ENCODE data around the gene SIL1. TPM values are rescaled to one million over a fixed set of nuclear protein-coding genes. Genes with fewer than 3 reads are reported as not detected.
A peak's percentile ranks its signal among the peaks of the same experiment; 100 is the strongest.
"Not testable (repeated sequence)": the region's sequence is repeated elsewhere in the genome, so short reads cannot be mapped to it uniquely, and the experiment has no call there.

Gene SIL1
- total RNA-seq, 2 experiments from 2014 or later: 21.4 to 29.6 TPM

- H3K9me3 Mint-ChIP-seq; H3K4me3 Mint-ChIP-seq; H3K27me3 Mint-ChIP-seq (ENCODE audit: low read depth); H3K36me3 Mint-ChIP-seq (ENCODE audit: low read depth); intact Hi-C loops (cut with micrococcal nuclease); H3K27ac Mint-ChIP-seq; CTCF ChIA-PET; DNase-seq; H3K4me1 Mint-ChIP-seq (ENCODE audit: low read depth): not testable (repeated sequence)
Observed at GRCh38 chr5:139218038-139218437, 19.9 kb upstream of the SIL1 start.

GRCh38 chr5:139215107-139215975, 17.2 kb upstream of the SIL1 start:
- Mint-ChIP-seq H3K27ac (no peak overlapping the region), H3K36me3 (ENCODE audit: low read depth) (no peaks in the 10 kb centered on the region), H3K27me3 (ENCODE audit: low read depth) (no peaks in the 10 kb centered on the region), H3K9me3 (no peaks in the 10 kb centered on the region), H3K4me1 (ENCODE audit: low read depth) (peaks cover 1% of the 10 kb centered on the region), H3K4me3 (no peak overlapping the region)
- no peak for DNase-seq
- CTCF ChIA-PET: interaction anchor here (1.2 to 1.4 kb wide), 2 partner anchors 16 to 37 kb away, joined by 3 to 5 read pairs; no protein-coding TSS in a partner anchor
- intact Hi-C loops (cut with micrococcal nuclease): no loop called here

DNA sequence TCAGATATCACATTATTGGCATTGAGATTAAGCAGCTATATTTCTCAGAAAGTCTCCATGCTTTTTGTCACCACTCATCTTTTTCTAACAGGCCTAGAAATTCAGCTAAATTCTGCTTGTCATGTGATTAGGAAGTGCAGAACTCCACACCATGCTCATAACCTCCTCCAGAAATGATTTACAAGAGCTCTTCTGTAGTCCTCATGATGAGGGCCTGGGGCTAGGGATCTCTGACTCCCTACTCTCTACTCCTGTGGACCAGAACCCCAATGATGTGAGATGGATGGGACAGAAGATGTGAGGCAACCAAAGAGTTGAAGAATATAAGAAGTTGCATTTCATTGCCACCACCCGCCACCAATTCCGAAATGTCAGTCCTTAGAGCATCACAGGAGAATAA, 16.5 kb upstream of the SIL1 start:
- no peaks in the 10 kb centered on the region for H3K27me3 Mint-ChIP-seq (ENCODE audit: low read depth)
- no peaks in the 10 kb centered on the region for H3K36me3 Mint-ChIP-seq (ENCODE audit: low read depth)
- no peak for DNase-seq
- peaks cover 1% of the 10 kb centered on the region for H3K4me1 Mint-ChIP-seq (ENCODE audit: low read depth)
- no peaks in the 10 kb centered on the region for H3K9me3 Mint-ChIP-seq
- intact Hi-C loops (cut with micrococcal nuclease): no loop called here
- H3K4me3 Mint-ChIP-seq: no peak overlapping the region
- CTCF ChIA-PET: interaction anchor here (0.5 to 1.4 kb wide), 3 partner anchors 15 to 74 kb away, joined by 3 to 5 read pairs (median 3); no protein-coding TSS in a partner anchor
- no peak overlapping the region for H3K27ac Mint-ChIP-seq

DNA sequence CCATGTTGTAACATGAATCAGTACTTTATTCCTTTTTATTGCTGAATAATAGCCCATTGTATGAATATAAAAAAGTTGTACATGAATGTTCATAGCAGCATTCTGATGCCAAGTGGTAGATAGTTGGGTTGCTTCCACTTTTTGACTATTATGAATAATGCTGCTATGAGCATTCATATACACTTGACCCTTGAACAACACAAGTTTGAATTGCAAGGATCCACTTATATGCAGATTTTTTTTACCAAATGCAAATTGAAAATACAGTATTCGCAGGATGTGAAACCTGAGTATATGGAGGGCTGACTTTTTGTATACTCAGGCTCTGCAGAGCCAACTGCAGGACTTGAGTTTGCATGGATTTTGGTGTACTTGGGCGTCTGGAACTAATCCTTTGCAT, 14.7 kb upstream of the SIL1 start:
- no peak for DNase-seq
- Mint-ChIP-seq H3K9me3 (no peaks in the 10 kb centered on the region), H3K4me3 (no peak overlapping the region), H3K36me3 (ENCODE audit: low read depth) (no peaks in the 10 kb centered on the region), H3K4me1 (ENCODE audit: low read depth) (peaks cover 1% of the 10 kb centered on the region), H3K27ac (no peak overlapping the region), H3K27me3 (ENCODE audit: low read depth) (no peaks in the 10 kb centered on the region)
- intact Hi-C loops (cut with micrococcal nuclease): no loop called here
- CTCF ChIA-PET: no interaction called here

DNA sequence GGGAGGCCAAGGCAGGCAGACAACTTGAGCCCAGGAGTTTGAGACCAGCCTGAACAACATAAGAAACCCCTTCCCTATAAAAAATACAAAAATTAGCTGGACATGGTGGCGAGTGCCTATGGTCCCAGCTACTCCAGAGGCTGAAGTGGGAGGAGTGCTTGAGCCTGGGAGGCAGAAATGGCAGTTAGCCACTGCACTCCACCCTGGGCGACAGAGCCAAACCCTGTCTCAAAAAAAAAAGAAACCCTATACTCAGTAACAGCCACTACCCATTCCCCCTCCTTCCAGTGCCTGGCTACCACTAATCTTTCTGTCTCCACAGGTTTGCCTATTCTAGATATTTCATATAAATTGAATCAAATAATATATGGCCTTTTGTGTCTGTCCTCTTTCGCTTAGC, 14.3 kb upstream of the SIL1 start:
- intact Hi-C loops (cut with micrococcal nuclease): no loop called here

DNA sequence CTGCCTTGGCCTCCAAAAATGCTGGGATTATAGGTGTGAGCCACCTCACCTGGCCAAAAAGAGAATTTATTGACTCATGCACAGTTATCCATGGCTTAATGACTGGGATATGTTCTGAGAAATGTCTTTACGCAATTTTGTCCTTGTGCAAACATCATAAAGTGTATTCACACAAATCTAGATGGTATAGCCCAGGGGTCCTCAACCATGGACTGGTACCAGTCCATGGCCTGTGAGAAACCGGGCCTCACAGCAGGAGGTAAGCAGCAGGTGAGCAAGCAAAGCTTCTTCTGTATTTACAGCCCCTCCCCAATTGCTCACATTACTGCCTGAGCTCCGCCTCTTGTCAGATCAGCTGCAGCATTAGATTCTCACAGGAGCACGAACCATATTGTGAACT, 12.4 kb upstream of the SIL1 start:
- no peaks in the 10 kb centered on the region for H3K27me3 Mint-ChIP-seq (ENCODE audit: low read depth)
- intact Hi-C loops (cut with micrococcal nuclease): no loop called here
- CTCF ChIA-PET: interaction anchor here (0.7 kb wide), 1 partner anchor 21 kb away, joined by 3 read pairs; no protein-coding TSS in a partner anchor
- H3K9me3 Mint-ChIP-seq: no peaks in the 10 kb centered on the region
- peaks cover 1% of the 10 kb centered on the region for H3K4me1 Mint-ChIP-seq (ENCODE audit: low read depth)
- H3K4me3 Mint-ChIP-seq: no peak overlapping the region
- no peak for DNase-seq
- H3K27ac Mint-ChIP-seq: no peak overlapping the region
- no peaks in the 10 kb centered on the region for H3K36me3 Mint-ChIP-seq (ENCODE audit: low read depth)

More for the DNA sequence above, 14.3 kb upstream of the SIL1 start:
- H3K9me3 Mint-ChIP-seq: no peaks in the 10 kb centered on the region
- no peak overlapping the region for H3K27ac Mint-ChIP-seq
- peaks cover 1% of the 10 kb centered on the region for H3K4me1 Mint-ChIP-seq (ENCODE audit: low read depth)
- no peaks in the 10 kb centered on the region for H3K36me3 Mint-ChIP-seq (ENCODE audit: low read depth)
- DNase-seq: no peak
- CTCF ChIA-PET: interaction anchor here (0.6 kb wide), 1 partner anchor 145 kb away, joined by 4 read pairs; no protein-coding TSS in a partner anchor
- H3K4me3 Mint-ChIP-seq: no peak overlapping the region
- no peaks in the 10 kb centered on the region for H3K27me3 Mint-ChIP-seq (ENCODE audit: low read depth)

GRCh38 chr5:139207297-139208000, 9.3 kb upstream of the SIL1 start:
- no peak for DNase-seq
- H3K36me3 Mint-ChIP-seq (ENCODE audit: low read depth): no peaks in the 10 kb centered on the region
- no peak overlapping the region for H3K4me3 Mint-ChIP-seq
- H3K9me3 Mint-ChIP-seq: no peaks in the 10 kb centered on the region
- H3K4me1 Mint-ChIP-seq (ENCODE audit: low read depth): no peaks in the 10 kb centered on the region
- H3K27me3 Mint-ChIP-seq (ENCODE audit: low read depth): no peaks in the 10 kb centered on the region
- intact Hi-C loops (cut with micrococcal nuclease): no loop called here
- no peak overlapping the region for H3K27ac Mint-ChIP-seq
- CTCF ChIA-PET: interaction anchor here (0.5 kb wide), 2 partner anchors 349 to 629 kb away, joined by 3 read pairs; no protein-coding TSS in a partner anchor

DNA sequence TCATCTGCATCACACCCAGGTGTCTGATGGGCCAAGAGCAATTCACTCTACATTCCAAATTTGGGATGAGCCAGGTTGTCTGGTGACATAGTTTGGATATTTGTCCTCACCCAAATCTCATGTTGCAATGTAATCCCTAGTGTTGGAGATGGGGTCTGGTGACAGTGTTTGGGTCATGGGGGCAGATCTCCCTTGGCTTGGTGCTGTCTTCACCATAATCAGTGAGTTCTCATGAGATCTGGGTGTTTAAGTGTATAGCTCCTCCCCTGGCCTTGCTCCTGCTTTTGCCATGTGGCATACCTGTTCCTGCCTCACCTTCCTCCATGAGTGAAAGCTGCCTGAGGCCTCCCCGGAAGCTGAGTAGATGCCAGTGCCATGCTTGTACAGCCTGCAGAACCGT, 7.4 kb upstream of the SIL1 start:
- intact Hi-C loops (cut with micrococcal nuclease): no loop called here
- CTCF ChIA-PET: no interaction called here

GRCh38 chr5:139205124-139205523, 7.0 kb upstream of the SIL1 start:
- no peaks in the 10 kb centered on the region for H3K27me3 Mint-ChIP-seq (ENCODE audit: low read depth)
- no peak overlapping the region for H3K27ac Mint-ChIP-seq
- no peak for DNase-seq
- H3K36me3 Mint-ChIP-seq (ENCODE audit: low read depth): no peaks in the 10 kb centered on the region
- no peaks in the 10 kb centered on the region for H3K9me3 Mint-ChIP-seq
- no peaks in the 10 kb centered on the region for H3K4me1 Mint-ChIP-seq (ENCODE audit: low read depth)
- intact Hi-C loops (cut with micrococcal nuclease): no loop called here
- CTCF ChIA-PET: interaction anchor here (1.2 kb wide), 1 partner anchor 66 kb away, joined by 3 read pairs; no protein-coding TSS in a partner anchor
- no peak overlapping the region for H3K4me3 Mint-ChIP-seq

More for the DNA sequence above, 7.4 kb upstream of the SIL1 start:
- no peak overlapping the region for H3K4me3 Mint-ChIP-seq
- no peaks in the 10 kb centered on the region for H3K36me3 Mint-ChIP-seq (ENCODE audit: low read depth)
- no peak overlapping the region for H3K27ac Mint-ChIP-seq
- DNase-seq: no peak
- no peaks in the 10 kb centered on the region for H3K9me3 Mint-ChIP-seq
- no peaks in the 10 kb centered on the region for H3K4me1 Mint-ChIP-seq (ENCODE audit: low read depth)
- no peaks in the 10 kb centered on the region for H3K27me3 Mint-ChIP-seq (ENCODE audit: low read depth)

DNA sequence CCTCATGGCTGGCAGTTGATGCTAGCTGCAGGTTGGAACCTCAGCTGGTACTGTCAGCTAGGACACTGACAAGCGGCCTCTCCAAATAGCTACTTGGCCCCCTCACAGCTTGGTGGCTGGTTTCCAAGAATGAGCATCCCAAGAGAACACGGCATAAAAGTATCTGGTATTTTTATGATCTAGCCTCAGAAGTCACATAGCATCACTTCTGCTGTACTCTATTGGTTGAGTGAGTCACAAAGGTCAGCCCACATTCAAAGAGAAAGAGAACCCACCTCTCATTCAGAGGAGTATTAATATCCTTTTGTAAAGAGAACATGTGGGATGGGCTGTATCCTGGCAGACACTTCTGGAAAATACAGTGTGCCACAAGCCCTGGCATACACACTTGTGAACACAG, 6.0 kb upstream of the SIL1 start:
- no peak overlapping the region for H3K27ac Mint-ChIP-seq
- no peak overlapping the region for H3K4me3 Mint-ChIP-seq
- no peak for DNase-seq
- H3K27me3 Mint-ChIP-seq (ENCODE audit: low read depth): no peaks in the 10 kb centered on the region
- CTCF ChIA-PET: interaction anchor here (1.2 kb wide), 1 partner anchor 65 kb away, joined by 3 read pairs; no protein-coding TSS in a partner anchor
- intact Hi-C loops (cut with micrococcal nuclease): no loop called here
- no peaks in the 10 kb centered on the region for H3K36me3 Mint-ChIP-seq (ENCODE audit: low read depth)
- no peaks in the 10 kb centered on the region for H3K4me1 Mint-ChIP-seq (ENCODE audit: low read depth)
- H3K9me3 Mint-ChIP-seq: no peaks in the 10 kb centered on the region

GRCh38 chr5:139199321-139199720, 1.2 kb upstream of the SIL1 start:
- CTCF ChIA-PET: interaction anchor here (2.1 kb wide), 1 partner anchor 15 kb away, joined by 5 read pairs; no protein-coding TSS in a partner anchor
- DNase-seq: no peak
- no peak overlapping the region for H3K27ac Mint-ChIP-seq
- intact Hi-C loops (cut with micrococcal nuclease): loop anchor here (2.0 to 10.0 kb wide), 5 partner anchors 55 to 735 kb away; partner anchors contain the start of gene EGR1
- peaks cover 11% of the 10 kb centered on the region for H3K36me3 Mint-ChIP-seq (ENCODE audit: low read depth)
- H3K27me3 Mint-ChIP-seq (ENCODE audit: low read depth): no peaks in the 10 kb centered on the region
- no peak overlapping the region for H3K4me3 Mint-ChIP-seq
- peaks cover 24% of the 10 kb centered on the region for H3K4me1 Mint-ChIP-seq (ENCODE audit: low read depth)
- H3K9me3 Mint-ChIP-seq: no peaks in the 10 kb centered on the region

DNA sequence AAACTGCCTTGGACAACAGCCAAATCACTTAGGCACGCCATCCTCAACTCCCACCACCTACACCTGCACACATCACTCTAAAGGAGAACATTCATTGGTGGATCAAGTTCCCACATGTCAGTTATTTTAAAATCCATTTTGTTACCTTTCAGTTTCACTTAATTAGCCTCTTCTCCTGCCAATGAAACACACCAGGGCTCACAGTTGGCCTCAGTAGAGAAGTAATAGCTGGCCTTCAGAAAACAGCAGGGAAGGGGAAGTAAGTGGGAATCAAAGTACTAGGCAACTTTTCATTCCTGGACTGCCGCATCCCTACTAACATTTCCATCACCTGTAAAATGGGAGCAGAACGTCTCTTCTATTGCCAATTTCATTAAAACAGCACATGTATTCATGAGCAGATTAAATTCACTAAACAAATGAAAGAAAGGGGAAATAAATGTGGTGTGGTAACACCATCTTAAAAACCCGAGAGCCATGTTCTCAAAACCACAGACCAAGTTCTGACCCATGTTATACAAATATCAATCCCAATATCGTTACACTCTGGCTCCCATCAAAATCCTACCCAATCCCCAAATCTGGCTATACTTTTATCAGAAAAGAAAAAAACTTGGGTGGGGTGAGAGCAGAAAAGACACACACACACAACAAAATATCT, 1.7 kb downstream of the SIL1 start:
- Mint-ChIP-seq H3K36me3 (ENCODE audit: low read depth) (peaks cover 17% of the 10 kb centered on the region), H3K27me3 (ENCODE audit: low read depth) (no peaks in the 10 kb centered on the region), H3K27ac (no peak overlapping the region), H3K4me3 (peak overlapping the region; percentile 43), H3K9me3 (no peaks in the 10 kb centered on the region), H3K4me1 (ENCODE audit: low read depth) (peaks cover 32% of the 10 kb centered on the region)
- intact Hi-C loops (cut with micrococcal nuclease): loop anchor here (10.0 kb wide), 1 partner anchor 732 kb away; the partner anchor contains the start of gene EGR1
- CTCF ChIA-PET: no interaction called here
- DNase-seq: no peak

All from activated naive CD4-positive, alpha-beta T cell treated with anti-CD3 and anti-CD28 coated beads for 36 hours (primary cell).